Activated CD8-positive, alpha-beta memory T cell treated with anti-CD3 and anti-CD28 coated beads for 1 hour (primary cell): ENCODE results near the gene PODXL.
A peak's percentile ranks its signal among the peaks of the same experiment; 100 is the strongest.

Experiments used
- DNase-seq, 2 donors: peaks; one replicate each; pipeline ENCODE4 v3.0.0-alpha.2; 2020; ENCODE audit warnings: low read depth in 1 of 2; ENCODE audit errors: extremely low read depth in 1 of 2

The PODXL gene

GRCh38 chr7:131556053-131556908 is at the start of gene PODXL:
Gene PODXL (minus strand): TSS chr7:131556628. CDS start chr7:131556359, 269 bp downstream.
- peak in 1 of 2 donors; percentile 20 for DNase-seq

- DNase-seq, result no peak
These were observed 49.0 kb upstream of the PODXL start for GRCh38 chr7:131605280-131605878.

GRCh38 chr7:131604841-131605279 is 48.4 kb upstream of the PODXL start:
- DNase-seq, result no peak

- no peak for DNase-seq
These were observed 47.5 kb upstream of the PODXL start for GRCh38 chr7:131603932-131604331.

GRCh38 chr7:131602994-131603372 is 46.6 kb upstream of the PODXL start:
- DNase-seq, result no peak

- DNase-seq, result no peak
These were observed 46.0 kb upstream of the PODXL start for GRCh38 chr7:131602304-131602993.

GRCh38 chr7:131600085-131600881 is 43.9 kb upstream of the PODXL start:
- DNase-seq, result no peak

- DNase-seq, result no peak
These were observed 40.4 kb upstream of the PODXL start for GRCh38 chr7:131596785-131597184.

GRCh38 chr7:131595699-131596098 is 39.3 kb upstream of the PODXL start:
- no peak for DNase-seq

GRCh38 chr7:131591687-131592319 is 35.4 kb upstream of the PODXL start:
- no peak for DNase-seq

GRCh38 chr7:131587315-131587923 is 31.0 kb upstream of the PODXL start:
- DNase-seq, result no peak

GRCh38 chr7:131586759-131587158 is 30.3 kb upstream of the PODXL start:
- DNase-seq, result no peak

- DNase-seq, result no peak
These were observed 29.8 kb upstream of the PODXL start for GRCh38 chr7:131586259-131586658.

- DNase-seq, result no peak
These were observed 27.0 kb upstream of the PODXL start for GRCh38 chr7:131583430-131583829.

- DNase-seq, result no peak
These were observed 25.0 kb upstream of the PODXL start for GRCh38 chr7:131581241-131582051.

- no peak for DNase-seq
These were observed 22.2 kb upstream of the PODXL start for GRCh38 chr7:131578602-131579001.

GRCh38 chr7:131574741-131575140 is 18.3 kb upstream of the PODXL start:
- DNase-seq, result no peak

GRCh38 chr7:131570401-131570800 is 14.0 kb upstream of the PODXL start:
- DNase-seq, result no peak

GRCh38 chr7:131568970-131569369 is 12.5 kb upstream of the PODXL start:
- DNase-seq, result no peak
